HG03039 (cell line): Measurements from ENCODE around the gene RALB.

Experiments
- ATAC-seq: cut with Tn5 transposase; IDR thresholded peaks from one replicate; pipeline ENCODE4 v1.9.1; 2021; ENCODE audit warnings: mild to moderate bottlenecking, moderate library complexity; ENCODE audit not compliant: unreplicated experiment

Gene RALB

GRCh38 chr2:120252225-120253020 is at the start of gene RALB:
RALB (plus strand) TSS chr2:120252852; CDS start chr2:120278665, 25,813 bp downstream.
- ATAC-seq = peak; percentile 91

- ATAC-seq = no peak
Observed at GRCh38 chr2:120203251-120204021, 49.2 kb upstream of the RALB start.

- no peak for ATAC-seq
Observed at GRCh38 chr2:120204022-120204405, 48.6 kb upstream of the RALB start.

GRCh38 chr2:120204417-120204816 is 48.2 kb upstream of the RALB start:
- ATAC-seq = no peak

- ATAC-seq = no peak
Observed at GRCh38 chr2:120204945-120205670, 47.5 kb upstream of the RALB start.

GRCh38 chr2:120206022-120206581 is 46.5 kb upstream of the RALB start:
- ATAC-seq = no peak

DNA sequence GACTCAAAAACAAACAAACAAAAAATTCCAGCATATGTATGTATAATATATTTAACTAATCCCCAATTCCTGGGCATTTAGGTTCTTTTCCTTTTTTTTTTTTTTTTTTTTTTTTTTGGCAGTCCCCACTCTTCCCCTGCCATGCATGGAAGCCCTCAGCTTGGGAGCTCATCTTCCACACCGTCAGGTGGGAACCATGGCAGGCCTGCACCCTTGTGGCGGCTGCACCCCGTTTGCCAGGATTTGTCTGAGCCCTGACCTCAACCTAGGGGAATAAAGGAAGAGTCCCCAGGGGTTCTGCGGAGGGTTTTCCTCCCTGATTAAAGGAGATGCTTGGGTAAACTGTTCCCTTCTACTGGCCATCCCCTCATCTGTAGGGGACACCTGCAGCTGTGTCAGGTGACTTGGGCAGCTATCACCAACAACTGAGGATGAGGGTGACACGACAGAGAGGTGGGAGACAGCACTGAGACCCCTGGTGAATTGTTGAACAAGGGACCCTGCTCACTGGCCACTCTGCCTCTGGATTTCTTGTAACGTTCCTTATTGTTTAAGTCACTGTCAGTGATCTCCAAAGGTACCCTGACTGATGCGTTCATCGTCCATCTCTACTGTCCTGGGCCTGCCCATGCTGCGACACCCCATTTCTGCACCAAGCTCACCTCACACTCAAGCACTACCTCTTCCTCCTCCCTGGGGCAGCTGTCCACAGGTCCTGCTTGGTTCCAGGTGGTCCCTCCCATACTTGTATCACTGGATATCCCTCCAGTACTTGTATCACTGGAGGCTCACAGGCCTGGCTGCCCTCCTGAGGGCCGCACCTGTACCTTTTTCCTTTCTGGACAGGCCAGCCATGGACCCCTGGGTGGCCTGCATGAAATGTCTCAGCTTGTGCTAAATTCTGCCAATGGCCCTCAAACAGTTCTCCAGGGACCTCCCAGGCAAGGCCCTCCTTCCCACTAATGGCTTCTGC is 44.0 kb upstream of the RALB start:
- ATAC-seq = no peak

- no peak for ATAC-seq
Observed at GRCh38 chr2:120209427-120210269, 43.0 kb upstream of the RALB start.

- ATAC-seq = no peak
Observed at GRCh38 chr2:120210270-120210693, 42.4 kb upstream of the RALB start.

DNA sequence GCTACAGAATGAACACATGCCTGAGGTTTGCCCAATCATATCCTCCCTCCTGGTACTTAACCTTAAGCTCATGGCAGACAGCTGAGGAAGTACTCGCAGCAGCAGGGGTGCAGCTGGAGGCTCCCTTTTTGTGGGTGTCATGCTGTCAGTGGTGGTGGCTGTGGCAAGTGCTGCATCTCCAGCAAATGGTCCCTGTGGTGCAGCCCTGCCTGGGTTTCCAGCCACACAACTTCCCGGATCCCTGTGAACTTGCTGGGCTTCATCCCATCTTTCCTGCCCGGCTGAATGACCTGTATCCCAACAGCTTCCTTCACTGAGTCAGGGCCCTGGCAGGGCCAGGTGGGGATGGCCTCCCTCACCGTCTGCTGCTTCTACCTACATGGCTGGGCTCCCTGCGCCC is 34.5 kb upstream of the RALB start:
- ATAC-seq = no peak

DNA sequence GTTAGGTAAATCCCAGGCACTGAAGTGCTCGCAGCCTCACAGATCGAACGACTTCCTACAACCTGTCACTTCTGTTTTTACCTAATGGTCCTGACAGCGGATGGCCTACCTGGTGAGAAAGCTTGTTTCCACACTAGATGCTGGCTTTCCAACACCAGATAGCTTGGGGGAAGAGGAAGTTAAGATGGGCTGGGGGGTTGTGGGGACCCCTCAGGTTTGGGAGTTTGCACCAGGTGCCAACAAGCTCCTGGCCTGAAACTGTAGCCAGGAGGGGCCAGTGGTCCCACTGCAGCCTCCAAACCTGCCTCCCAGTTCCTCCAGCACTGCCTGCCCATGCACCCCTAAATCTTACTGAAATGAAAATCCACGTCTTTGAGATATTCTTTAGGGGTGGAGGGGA is 33.4 kb upstream of the RALB start:
- ATAC-seq = no peak

DNA sequence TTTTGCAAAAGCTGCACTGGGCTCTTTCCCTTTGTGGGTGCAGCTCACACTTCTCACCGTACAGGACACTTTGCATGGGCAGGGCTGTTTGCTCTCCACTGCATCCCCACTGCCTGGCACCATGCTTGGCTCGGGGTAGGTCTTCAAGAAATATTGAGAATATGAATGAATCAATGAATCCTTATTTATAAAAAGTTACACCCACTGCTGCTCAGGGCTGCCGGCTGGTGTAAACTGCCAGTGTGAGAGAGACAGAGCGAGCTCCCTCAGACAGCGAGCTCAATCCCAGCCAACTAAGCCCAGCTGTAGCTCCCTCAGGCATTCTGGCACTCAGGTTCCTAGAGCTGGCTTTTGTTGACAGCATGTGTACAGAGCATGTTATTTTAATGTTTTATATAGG is 32.9 kb upstream of the RALB start:
- no peak for ATAC-seq

- no peak for ATAC-seq
Observed at GRCh38 chr2:120220756-120221155, 31.9 kb upstream of the RALB start.

GRCh38 chr2:120221616-120222015 is 31.0 kb upstream of the RALB start:
- ATAC-seq = no peak

DNA sequence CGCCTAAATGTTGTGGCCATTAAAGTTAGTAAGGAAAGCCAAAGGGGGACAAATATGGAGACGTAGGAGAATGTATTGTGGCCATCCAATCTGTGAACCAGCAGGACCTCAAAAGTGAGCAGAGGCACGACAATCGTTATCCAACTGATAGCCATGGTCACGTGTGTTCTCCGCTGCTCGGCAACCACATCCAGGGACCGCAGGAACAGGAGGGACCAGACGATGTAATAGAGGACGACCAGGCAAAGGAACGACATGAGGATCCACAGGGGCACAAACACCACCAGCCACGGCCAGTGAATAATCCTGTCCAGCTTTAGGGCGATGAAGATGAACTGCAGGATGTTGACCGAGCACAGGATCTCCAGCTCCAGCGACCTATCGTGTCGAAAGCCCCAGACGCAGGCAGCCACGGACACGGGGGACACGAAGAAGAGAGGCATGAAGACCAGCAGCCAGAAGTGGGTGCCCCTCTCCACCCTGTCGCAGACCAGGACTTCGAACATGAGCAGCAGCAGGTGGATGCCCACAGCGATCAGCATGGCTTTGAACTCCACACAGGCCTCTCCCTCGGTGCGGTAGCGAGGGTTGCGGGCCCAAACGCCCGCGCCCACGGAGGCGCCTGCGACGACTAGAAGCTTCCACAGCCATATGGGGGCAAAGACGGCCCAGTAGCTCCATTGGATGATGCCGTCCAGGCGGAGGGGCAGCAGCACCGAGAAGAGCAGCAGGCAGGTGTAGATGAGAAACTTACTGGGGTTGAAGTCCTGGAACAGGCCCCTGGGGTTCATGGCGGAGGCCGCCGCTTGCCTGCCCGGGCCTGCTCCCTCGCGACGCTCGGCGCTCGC is 30.2 kb upstream of the RALB start:
- ATAC-seq = no peak

DNA sequence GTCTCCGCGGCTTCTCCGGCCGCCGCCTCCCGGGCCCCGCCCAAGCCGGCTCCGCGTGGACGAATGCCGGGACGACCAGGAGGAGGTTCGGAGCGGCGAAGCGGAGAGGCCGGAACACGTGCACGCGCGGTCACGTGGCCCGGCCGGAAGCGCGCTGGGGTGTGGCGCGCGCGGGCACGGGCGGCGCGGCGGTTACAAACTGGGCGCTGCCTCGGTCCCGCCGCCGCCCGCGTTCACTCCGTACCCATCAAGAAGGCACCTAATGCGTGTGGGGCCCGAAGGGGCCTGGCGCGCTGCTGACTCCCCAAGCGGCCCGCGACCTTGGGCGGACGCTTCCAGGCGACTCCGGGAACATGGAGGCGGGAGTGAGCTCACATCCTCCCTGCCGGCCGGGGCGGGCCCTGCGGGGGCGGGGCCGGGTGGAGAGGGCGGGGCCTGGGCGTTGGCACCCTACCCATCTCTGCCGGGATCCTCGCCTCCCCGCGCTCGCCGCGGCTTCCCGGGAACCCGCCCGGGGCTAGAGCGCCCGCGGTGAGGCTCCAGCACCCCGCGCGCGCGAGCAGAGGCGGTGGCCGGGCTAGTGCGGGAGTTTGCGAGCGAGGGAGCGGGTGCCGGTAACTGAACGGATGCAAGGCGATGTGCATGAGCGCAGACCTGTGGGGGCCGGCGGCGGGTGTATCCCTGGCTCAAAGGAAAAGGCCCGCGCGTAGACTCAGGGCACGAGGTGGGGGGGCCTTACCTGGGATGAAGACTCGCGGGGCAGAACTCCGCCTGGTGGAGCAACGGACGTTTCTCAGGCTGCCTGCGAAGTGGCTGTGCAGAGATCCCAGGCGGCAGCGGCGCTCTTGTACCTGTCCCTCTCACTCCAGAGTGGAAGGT is 29.4 kb upstream of the RALB start, which contains the start of gene TMEM185B:
TMEM185B (minus strand) TSS at position 367 of the 879 bp plus-strand sequence. CDS start 424 bp downstream, outside the sequence.
- peak; percentile 78 for ATAC-seq

DNA sequence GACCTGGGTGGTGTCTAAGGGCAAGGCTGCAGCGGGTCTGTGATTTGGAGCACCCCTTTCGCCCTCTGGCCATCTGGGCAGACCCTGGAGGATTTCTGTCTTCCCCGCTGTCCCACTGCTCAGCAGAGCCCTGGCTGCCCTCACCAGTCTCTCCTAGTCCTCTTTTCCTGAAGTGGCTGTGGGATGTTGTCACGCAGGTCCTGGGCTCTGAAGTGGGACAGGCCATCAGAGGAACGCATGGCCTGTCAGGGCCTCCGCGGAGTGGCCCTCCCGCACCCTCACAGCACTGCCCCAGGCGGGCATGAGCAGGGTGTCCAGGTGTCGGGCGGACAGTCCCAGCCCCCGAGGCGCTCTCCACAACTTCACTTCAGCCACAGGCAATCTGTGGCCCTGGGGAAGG is 28.4 kb upstream of the RALB start:
- ATAC-seq = no peak
